ENCODE data around the gene TNS3.

- TF ChIP-seq CTCF (conservative IDR thresholded peaks at IDR 0.05 in 1 of 2, IDR thresholded peaks at IDR 0.05 in 1 of 2; ENCODE audit: extremely low read depth in 1 of 2, insufficient read depth in 1 of 2, low read depth in 1 of 2, low read length in 2 of 2) (no peak), EZH2 (IDR thresholded peaks at IDR 0.05; ENCODE audit: borderline replicate concordance, low read length) (no peak)
These were observed 188.5 kb downstream of the TNS3 start for GRCh38 chr7:47393406-47393805.
